DMS53 (cell line): Measurements from ENCODE around the gene EEFSEC.

ENCODE experiments used
- DNase-seq: peaks from one replicate; lab custom pipeline; 2025; lab: John Stamatoyannopoulos, UW

Gene EEFSEC

DNA sequence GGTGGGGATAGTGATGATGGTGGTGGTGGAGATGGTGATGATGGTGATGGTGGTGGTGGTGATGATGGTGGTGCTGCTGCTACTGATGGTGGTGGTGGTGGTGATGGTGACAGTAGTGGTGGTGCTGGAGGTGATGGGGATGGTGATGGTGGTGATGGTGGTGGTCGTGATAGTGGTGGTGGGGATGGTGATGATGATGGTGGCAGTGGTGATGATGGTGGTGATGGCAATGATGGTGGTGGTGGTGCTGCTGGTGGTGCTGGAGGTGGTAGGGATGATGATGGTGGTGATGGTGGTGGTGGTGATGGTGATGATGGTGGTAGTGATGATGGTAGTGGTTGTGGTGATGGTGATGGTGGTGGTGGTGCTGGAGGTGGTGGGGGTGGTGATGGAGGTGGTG, 292.1 kb downstream of the EEFSEC start:
- DNase-seq = no peak

DNA sequence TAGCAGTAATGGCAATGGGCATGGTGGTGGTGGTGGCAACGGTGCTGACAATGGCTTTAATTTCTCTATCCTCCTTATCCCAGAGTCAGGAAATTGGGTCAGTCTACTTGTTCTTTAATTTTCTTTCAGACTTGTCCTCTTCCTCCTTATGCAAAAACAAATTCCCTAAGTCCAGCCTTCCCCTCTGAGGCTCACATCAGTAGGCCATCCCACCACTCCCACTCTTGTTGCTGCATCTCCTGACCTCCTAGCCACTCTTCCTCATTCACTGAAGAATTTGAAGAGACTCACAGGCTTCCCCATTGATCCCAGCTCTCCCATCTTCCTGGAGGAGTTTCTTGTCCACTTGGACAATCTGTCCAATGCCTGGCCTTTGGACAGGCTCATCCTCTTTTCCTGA, 293.5 kb downstream of the EEFSEC start:
- no peak for DNase-seq

DNA sequence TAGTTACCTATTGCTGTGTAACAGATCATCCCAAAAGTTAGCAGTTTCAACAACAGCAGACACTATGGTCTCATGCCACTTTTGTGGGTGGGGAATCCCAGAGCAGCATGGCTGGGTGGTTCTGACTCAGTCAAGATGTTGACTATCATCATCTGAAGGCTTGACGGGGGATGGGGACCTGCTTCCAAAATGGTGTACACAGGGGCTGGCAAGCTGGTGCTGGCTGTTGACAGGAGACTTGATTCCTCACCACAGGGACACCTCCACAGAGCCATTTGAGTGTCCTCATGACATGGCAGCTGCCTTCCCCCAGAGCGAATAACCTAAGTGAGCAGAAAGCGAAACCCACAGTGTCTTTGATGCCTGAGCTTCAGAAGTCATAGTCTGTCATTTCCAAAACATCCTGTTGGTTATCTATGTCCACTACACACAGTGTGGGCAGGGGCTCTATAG, 294.3 kb downstream of the EEFSEC start:
- no peak for DNase-seq

DNA sequence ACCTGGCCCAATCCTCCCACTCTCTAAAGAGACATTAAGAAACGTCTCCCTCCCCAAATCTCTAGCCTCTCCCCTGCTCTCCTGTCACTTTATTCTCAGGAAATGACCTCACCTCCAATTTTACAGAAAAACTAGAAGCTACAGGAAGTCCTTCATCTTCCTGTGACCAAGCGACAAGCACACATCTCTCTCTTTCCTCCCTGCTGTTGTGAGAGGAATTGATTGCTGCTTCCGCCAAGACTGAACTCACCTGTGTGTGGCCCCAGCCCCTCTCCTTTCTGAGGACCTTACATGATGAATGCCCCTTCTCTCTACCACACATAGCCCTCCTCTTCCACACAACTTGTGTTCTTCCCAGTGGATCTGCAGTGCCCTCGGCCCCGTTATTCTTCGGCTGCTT, 295.2 kb downstream of the EEFSEC start:
- no peak for DNase-seq

DNA sequence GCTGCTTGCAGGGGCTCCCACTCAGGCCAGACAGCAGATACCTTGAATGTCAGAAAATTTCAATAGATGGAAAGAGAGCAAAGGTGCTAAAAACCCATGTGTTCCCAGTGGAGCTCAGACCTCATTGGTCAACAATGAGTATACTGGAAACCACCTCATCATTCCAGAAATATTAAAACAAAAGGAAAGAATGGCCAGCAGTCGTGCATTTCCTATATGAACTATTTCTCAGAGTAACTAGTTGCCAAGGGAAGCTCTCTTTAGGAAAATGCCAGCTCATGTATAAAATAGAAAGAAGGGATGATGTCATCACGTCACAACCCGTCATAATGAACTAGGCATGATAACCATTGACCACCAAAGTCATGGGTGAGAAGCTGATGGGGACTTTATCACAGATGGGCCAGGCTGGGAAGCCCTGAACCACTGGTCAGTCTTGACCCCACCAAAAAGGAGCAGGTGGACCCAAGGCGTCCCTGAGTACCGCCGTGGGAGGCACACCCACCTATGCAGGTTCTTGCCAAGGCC, 295.9 kb downstream of the EEFSEC start:
- DNase-seq = no peak

DNA sequence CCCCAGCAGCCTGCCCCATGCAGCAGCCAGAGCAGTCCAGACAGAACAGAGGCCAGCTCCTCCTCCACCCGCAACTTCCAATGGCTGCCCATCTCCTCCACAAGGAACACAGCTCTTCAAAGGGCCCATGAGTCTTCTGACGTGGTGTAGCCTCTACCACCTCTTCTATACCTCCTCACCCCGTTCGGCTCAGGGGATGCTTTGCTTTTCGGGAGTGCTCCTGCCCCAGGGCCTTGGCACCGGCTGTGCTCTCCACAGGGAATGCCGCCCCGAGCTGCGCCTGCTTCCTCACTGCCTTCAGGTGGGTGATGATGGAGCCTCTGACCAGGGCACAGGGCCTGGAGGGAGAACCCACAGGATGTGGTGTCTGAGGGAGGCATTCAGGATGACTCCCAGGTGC, 298.8 kb downstream of the EEFSEC start:
- no peak for DNase-seq

DNA sequence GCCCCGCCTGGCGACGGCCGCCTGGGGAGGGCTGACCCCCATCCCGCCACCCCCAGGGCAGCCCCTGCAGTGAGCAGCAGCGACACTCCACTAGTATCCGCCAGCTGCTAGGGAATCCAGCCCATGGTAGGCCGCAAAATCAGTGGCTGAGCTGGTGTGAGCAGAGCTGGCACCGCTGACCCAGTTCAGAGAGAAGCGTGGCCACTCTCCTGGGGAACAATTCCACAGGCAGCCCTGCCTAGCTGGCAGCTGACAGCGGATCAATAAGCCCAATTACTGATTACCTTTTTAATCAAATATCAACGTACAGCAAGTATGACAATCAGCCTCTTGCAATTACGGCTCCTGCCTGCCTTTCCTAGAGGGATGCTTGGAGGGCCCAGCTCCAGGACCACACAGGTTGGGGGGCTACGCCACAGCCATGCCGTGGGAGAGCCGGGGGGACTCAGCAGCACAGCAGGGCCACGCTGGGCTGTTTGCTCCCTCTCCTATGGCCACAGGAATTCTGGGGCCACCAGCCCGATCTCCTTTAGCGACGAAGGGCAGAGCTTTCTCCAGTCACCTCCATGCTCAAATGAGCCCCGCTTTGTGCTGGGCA, 299.5 kb downstream of the EEFSEC start:
- no peak for DNase-seq

DNA sequence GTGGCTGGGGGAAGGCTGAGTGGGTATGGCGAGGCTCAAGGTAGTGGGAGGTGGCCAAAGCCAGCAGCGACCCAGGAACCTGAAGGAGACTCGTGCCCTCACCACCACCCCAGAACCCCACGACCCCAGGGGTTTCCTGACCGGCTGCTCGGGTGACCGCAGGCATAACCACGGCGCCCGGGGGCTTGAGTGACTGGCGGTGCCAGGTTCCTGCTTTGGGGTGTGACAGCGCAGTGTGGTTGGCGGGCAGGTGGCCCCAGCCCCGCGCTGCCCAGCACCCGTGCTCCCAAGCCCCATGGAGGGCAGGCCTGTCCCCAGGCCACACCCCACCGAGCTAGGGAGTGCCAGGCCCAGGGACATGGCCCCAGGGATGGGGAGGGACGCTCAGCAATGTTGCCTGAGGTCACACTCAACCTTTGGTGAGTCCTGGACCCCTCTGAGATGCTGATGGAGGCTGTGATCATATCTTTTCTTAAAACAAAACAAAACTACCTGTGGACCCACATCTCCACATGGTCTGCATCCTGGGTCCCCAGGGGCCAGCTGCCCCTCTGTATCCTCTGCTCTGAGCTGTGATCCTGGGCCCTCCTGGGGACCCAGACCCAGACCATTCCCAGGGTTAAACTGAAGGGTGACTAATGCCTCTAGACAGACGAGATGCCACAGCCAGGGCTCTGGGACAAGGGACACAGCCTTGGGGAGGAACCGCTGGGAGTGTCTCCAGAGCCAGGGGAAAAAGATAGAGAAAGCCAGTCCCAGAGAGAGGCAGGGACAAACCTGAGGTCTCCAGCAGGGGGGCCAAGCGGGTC, 300.4 kb downstream of the EEFSEC start:
- no peak for DNase-seq

DNA sequence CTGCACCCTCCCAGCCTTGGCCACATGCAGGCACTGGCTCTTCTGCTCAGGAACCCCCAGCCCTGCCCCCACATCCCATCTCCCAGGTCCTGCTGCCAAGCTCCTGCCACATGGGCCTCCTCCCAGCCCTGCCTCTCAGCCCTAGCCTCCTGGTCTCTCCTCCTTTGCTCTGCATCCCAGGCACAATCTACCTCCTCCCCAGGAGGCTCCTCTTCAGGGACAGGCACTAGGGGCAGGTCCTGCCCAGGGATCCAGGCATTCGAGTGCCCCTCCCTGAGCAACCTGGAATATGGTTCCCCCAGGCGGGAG, 301.0 kb downstream of the EEFSEC start:
- no peak for DNase-seq

DNA sequence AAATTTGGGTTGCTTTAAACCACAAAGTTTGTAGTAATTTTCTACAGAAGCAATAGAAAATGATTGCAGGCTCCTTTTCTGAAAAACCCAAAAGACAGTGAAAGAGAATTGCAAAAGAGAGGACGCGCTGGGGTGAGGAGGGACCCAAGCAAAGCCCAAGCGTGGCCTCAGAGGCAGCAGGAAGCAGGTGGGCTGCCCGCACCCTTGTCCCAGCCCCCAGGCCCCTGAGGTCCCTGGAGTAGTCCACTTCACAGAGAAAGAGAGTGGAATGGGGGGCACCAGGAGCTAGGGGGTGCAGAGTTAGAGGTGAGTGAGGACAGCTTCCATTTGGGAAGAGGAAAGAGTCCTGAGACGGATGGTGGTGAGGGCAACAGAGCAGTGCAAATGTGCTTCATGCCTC, 301.8 kb downstream of the EEFSEC start:
- no peak for DNase-seq

DNA sequence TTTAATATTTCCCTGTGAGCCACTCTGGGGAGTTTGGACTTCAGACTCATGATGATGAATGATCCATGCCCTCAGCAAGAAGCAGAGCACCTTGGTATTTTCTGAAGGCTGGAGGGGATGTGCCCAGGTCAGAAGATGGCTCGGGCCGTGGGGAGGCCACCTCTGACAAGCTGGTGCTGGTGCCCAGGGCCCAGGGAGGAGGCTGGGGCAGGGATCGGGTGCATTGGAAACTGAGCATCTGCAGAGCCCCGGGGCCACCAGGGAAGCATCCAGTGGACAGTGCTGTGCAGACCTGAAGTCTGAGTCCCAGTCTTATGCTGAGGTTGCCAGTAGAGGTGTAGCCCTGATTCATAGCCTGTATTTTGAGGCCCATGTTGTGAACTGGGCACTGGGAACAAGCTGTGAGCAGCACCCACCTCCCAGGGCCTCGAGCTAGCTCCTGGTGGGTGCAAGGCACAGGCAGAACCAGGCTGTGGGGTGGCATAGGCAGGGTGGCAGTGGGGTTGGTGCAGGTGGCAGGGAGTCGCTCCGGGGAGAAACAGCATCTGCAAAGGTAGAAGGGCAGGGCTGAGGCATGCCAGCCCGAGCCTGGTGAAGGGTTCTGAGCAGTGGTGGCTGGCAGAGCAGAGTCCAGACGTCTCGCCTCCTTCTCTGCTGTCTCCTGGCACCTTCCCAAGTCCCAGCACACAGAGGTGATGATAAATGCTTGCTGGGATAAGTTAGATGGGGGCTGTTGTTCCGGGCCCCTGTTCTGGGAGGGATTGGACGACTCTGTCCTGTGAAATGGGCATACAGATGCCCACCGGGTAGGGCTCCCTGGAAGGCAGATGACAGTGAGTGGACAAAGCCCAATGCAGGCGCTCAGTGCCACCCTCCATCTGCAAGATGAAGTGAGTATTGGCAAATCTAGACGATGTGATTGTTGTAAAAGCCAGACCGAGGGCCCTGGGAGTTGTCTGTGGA, 302.8 kb downstream of the EEFSEC start:
- no peak for DNase-seq

DNA sequence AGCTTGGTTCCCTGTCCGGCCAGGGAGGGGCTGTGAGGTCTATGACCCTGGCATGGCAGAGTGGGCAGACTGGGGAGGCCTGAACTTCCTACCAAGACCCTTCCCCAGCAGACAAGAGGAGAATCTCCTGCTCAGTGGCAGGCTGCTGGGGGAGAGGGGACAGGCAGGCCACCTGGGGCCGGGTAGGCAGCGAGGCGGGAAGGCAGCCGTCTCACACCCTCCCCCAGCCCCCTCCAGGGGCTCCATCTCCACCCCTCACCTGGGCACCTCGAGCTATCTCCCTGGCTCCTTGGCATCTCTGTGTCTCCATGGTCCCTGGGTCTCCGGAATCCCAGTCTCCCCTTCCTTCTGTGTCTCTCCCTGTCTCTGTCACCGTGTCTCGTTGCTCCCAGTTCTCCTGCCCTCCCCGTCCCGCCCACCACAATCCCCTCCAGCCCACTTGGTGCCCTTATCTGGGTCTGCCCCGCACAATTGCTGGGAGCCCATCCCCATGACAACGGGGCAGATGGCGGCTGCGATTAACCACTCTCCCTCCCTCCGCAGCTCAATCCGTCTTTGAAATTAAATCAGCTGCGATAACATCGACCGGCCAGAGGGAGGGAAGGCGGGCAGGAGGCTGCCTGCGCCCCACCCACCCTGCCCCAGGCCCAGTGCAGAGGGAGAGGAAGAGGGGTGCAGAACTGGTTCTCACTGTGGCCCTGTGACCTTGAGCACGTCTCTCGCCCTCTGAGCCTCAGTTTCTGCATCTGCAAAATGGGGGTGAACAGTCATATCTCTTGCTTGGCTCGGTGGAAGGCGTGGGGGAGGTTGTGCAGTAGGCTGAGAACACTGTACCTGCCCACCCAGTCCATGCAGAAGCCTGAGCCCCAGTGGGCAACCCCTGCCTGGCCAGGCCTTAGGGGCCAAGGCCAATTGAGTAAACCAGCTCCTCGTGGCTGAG, 303.8 kb downstream of the EEFSEC start:
- DNase-seq = no peak

DNA sequence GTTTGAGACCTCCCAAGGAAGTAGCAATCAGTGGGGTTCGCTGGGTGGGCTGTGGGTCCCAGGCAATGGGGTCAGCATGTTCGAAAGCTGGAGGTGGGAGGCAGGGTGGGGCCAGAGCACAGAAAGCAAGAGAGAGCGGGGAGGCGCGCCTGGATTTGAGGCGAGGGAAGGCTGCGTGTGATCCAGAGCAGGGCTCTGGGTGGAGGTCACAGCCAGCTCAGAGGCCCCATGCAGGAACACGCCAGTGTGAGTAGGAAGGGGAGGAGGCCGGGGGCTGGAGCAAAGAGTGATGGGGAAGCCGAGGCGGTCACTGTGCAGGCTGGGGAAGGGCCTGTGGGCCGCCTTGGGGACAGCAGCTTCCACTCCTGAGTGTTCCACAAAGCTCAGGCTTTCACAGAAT, 304.7 kb downstream of the EEFSEC start:
- no peak for DNase-seq
